B cell (primary cell): ENCODE measurements around the gene GGTA1.

Experiments
- CTCF ChIP-seq: fragments of 200-600 bp; IDR thresholded peaks from one replicate; pipeline ENCODE4 v1.8.0; 2022; ENCODE audit warnings: antibody characterized with exemption, mild to moderate bottlenecking
- EZH2 ChIP-seq: IDR thresholded peaks from 2 replicates; pipeline ENCODE4 v1.6.1; 2012; ENCODE audit warnings: borderline replicate concordance, low read depth, mild to moderate bottlenecking, moderate library complexity, low read length; ENCODE audit not compliant: insufficient read depth, poor library complexity, severe bottlenecking

GRCh38 chr9:121445986-121446385, 53.7 kb downstream of the GGTA1 start:
- peak; percentile 36 for TF ChIP-seq CTCF
- no peak for TF ChIP-seq EZH2
